SK-N-SH (cell line): ENCODE results near the gene CUX1. TPM values are rescaled to one million over a fixed set of nuclear protein-coding genes. Genes with fewer than 3 reads are reported as not detected.

Experiments used
- CTCF ChIA-PET: fragments of 300-600, 350-600 bp; formaldehyde crosslinking; extraction: SDS; loops from one replicate; lab custom pipeline; 2021; lab: Yijun Ruan, JAX
- POLR2A ChIA-PET: fragments of 350-600 bp; sonication (Branson Sonifier 250); formaldehyde crosslinking; extraction: SDS; loops from one replicate; lab custom pipeline; 2020; ENCODE audit warnings: antibody characterized with exemption, inconsistent platforms; lab: Yijun Ruan, JAX
- DNase-seq: peaks from one replicate; pipeline ENCODE4 v3.0.0; 2012
- H2AFZ ChIP-seq: fragments of 200-600 bp; sonication (generic); 2 replicates; pipeline ENCODE4 v1.8.1; 2016; ENCODE audit warnings: antibody characterized with exemption, mild to moderate bottlenecking, low read depth
- H3F3A ChIP-seq: fragments of 200-600 bp; sonication (generic); replicated peaks from 2 replicates; pipeline ENCODE3; 2016; ENCODE audit warnings: antibody characterized with exemption, mild to moderate bottlenecking; ENCODE audit not compliant: insufficient read depth
- H3K27ac ChIP-seq, 2 experiments: fragments of 200-500 bp in 1 of 2; fragments of 200-600 bp in 1 of 2; sonication (Bioruptor generic) in 1 of 2; sonication (generic), shearing (Covaris generic) in 1 of 2; 2 replicates each; pipeline versions ENCODE4 v1.5.1 to v1.6.1; 2014 to 2016; ENCODE audit warnings: low read depth in 2 of 2, inconsistent platforms in 1 of 2, low read length in 1 of 2, mild to moderate bottlenecking in 1 of 2, mixed read lengths in 1 of 2
- H3K27me3 ChIP-seq: fragments of 200-600 bp; sonication (generic), shearing (Covaris generic); 2 replicates; pipeline ENCODE4 v1.6.1; 2016; ENCODE audit warnings: mixed run types; ENCODE audit not compliant: insufficient read depth
- H3K36me3 ChIP-seq, 2 experiments: fragments of 200-500 bp in 1 of 2; fragments of 200-600 bp in 1 of 2; sonication (Bioruptor generic) in 1 of 2; sonication (generic) in 1 of 2; replicated peaks in 1 of 2; 2 replicates each; pipeline versions ENCODE3 to v1.5.1; 2014 to 2016; ENCODE audit warnings: low read length in 1 of 2, mild to moderate bottlenecking in 1 of 2; ENCODE audit not compliant: insufficient read depth in 2 of 2, control insufficient read depth in 1 of 2
- H3K4me1 ChIP-seq, 2 experiments: fragments of 200-500 bp in 1 of 2; fragments of 200-600 bp in 1 of 2; sonication (Bioruptor generic) in 1 of 2; sonication (generic), shearing (Covaris generic) in 1 of 2; 2 replicates each; pipeline versions ENCODE4 v1.5.1 to v1.6.1; 2014 to 2016; ENCODE audit warnings: low read depth in 1 of 2, low read length in 1 of 2, mixed run types in 1 of 2; ENCODE audit not compliant: insufficient read depth in 2 of 2, control insufficient read depth in 1 of 2
- H3K4me2 ChIP-seq: fragments of 200-600 bp; sonication (generic), shearing (Covaris generic); 2 replicates; pipeline ENCODE4 v1.6.1; 2017; ENCODE audit warnings: mixed run types
- H3K4me3 ChIP-seq, 2 experiments: fragments of 200-500 bp in 1 of 2; fragments of 200-600 bp in 1 of 2; sonication (Bioruptor generic) in 1 of 2; sonication (generic), shearing (Covaris generic) in 1 of 2; 2 replicates each; pipeline versions ENCODE4 v1.5.1 to v1.8.1; 2014 to 2016; ENCODE audit warnings: low read depth in 2 of 2, inconsistent platforms in 1 of 2, low read length in 1 of 2, mild to moderate bottlenecking in 1 of 2, mixed read lengths in 1 of 2, moderate library complexity in 1 of 2
- H3K79me2 ChIP-seq: fragments of 200-600 bp; sonication (generic); 2 replicates; pipeline ENCODE4 v1.8.1; 2017; ENCODE audit warnings: mild to moderate bottlenecking; ENCODE audit not compliant: insufficient read depth
- H3K9ac ChIP-seq: fragments of 200-600 bp; sonication (generic); 2 replicates; pipeline ENCODE4 v1.6.1; 2017; ENCODE audit warnings: mixed run types
- H3K9me2 ChIP-seq: fragments of 200-600 bp; sonication (generic); 2 replicates; pipeline ENCODE4 v1.6.1; 2017; ENCODE audit warnings: mixed run types
- H3K9me3 ChIP-seq: fragments of 200-600 bp; sonication (generic); 2 replicates; pipeline ENCODE4 v1.6.1; 2017; ENCODE audit warnings: mixed run types, mild to moderate bottlenecking, moderate library complexity
- H4K20me1 ChIP-seq: fragments of 200-600 bp; sonication (generic); 2 replicates; pipeline ENCODE4 v1.6.1; 2017; ENCODE audit warnings: mild to moderate bottlenecking, mixed run types; ENCODE audit not compliant: insufficient read depth
- CHD2 ChIP-seq: fragments of 150-350 bp; IDR thresholded peaks from 2 replicates; pipeline ENCODE4 v1.6.1; 2018; ENCODE audit warnings: low read length; ENCODE audit not compliant: partially characterized antibody
- CTCF ChIP-seq: fragments of 200-600 bp; sonication (generic); IDR thresholded peaks from 2 replicates; pipeline ENCODE4 v1.6.1; 2017; ENCODE audit warnings: antibody characterized with exemption, mild to moderate bottlenecking, moderate library complexity
- ELF1 ChIP-seq: IDR thresholded peaks from 2 replicates; pipeline ENCODE4 v1.4.0; 2012
- FOSL2 ChIP-seq: IDR thresholded peaks from 2 replicates; pipeline ENCODE4 v1.4.0; 2012; ENCODE audit warnings: low read depth, mild to moderate bottlenecking, moderate library complexity, borderline replicate concordance
- FOXM1 ChIP-seq: IDR thresholded peaks from 2 replicates; pipeline ENCODE4 v1.4.0; 2012; ENCODE audit warnings: low read depth, mild to moderate bottlenecking
- GABPA ChIP-seq: IDR thresholded peaks from 2 replicates; pipeline ENCODE4 v1.4.0; 2012; ENCODE audit warnings: low read depth, mild to moderate bottlenecking
- GATA2 ChIP-seq: sonication (generic); formaldehyde crosslinking; IDR thresholded peaks from 2 replicates; pipeline ENCODE4 v1.5.0; 2020; ENCODE audit warnings: mild to moderate bottlenecking, missing genetic modification reagents
- JUND ChIP-seq: IDR thresholded peaks from 2 replicates; pipeline ENCODE4 v1.4.0; 2012
- MEF2A ChIP-seq: IDR thresholded peaks from 2 replicates; pipeline ENCODE4 v1.4.0; 2012; ENCODE audit warnings: low read depth, borderline replicate concordance
- NFIC ChIP-seq: IDR thresholded peaks from 2 replicates; pipeline ENCODE4 v1.4.0; 2012; ENCODE audit warnings: borderline replicate concordance
- POLR2AphosphoS5 ChIP-seq: IDR thresholded peaks from 2 replicates; pipeline ENCODE4 v1.6.1; 2012; ENCODE audit warnings: low read depth, low read length
- RCOR1 ChIP-seq: fragments of 150-350 bp; IDR thresholded peaks from 2 replicates; pipeline ENCODE4 v1.6.1; 2017; ENCODE audit warnings: antibody characterized with exemption, low read length
- RFX5 ChIP-seq: IDR thresholded peaks from 2 replicates; pipeline ENCODE4 v1.6.1; 2012; ENCODE audit warnings: mild to moderate bottlenecking, improper control_type of control experiment, low read length
- RXRA ChIP-seq: IDR thresholded peaks from 2 replicates; pipeline ENCODE4 v1.4.0; 2012; ENCODE audit warnings: low read depth, mild to moderate bottlenecking, borderline replicate concordance
- SIN3A ChIP-seq: IDR thresholded peaks from 2 replicates; pipeline ENCODE4 v1.6.1; 2012; ENCODE audit warnings: low read depth, mild to moderate bottlenecking, low read length, moderate library complexity, borderline replicate concordance
- TAF1 ChIP-seq: IDR thresholded peaks from 2 replicates; pipeline ENCODE4 v1.6.1; 2012; ENCODE audit warnings: low read depth, mild to moderate bottlenecking, low read length, moderate library complexity, borderline replicate concordance
- TEAD4 ChIP-seq: IDR thresholded peaks from 2 replicates; pipeline ENCODE4 v1.4.0; 2012; ENCODE audit warnings: mild to moderate bottlenecking, borderline replicate concordance; ENCODE audit not compliant: insufficient read depth
- WGBS: methylation state at CpG from one replicate; pipeline ENCODE4 v1.1.6; 2017; ENCODE audit warnings: low lambda C conversion rate; 5-methylcytosine and 5-hydroxymethylcytosine counted together
- polyA plus RNA-seq, 3 experiments: library from polyadenylated mRNA; depleted of rRNA; stranded (reverse); fragments of >200 nt; gene quantifications; 2 replicates each; pipeline ENCODE4 v1.2.3, GENCODE V29; 2012
- TF ChIP-seq, protein P1 (sequence below): IDR thresholded peaks from 2 replicates; pipeline ENCODE4 v1.4.0; 2012; ENCODE audit warnings: low read depth
- TF ChIP-seq, protein P2 (sequence below): fragments of 150-350 bp; IDR thresholded peaks from 2 replicates; pipeline ENCODE4 v1.6.1; 2017; ENCODE audit warnings: antibody characterized with exemption, low read length, low read depth, borderline replicate concordance

CUX1 gene
- polyA plus RNA-seq, 1 of the 3 experiments (the other 2 are of a cell fraction), result 68.6 TPM

DNA sequence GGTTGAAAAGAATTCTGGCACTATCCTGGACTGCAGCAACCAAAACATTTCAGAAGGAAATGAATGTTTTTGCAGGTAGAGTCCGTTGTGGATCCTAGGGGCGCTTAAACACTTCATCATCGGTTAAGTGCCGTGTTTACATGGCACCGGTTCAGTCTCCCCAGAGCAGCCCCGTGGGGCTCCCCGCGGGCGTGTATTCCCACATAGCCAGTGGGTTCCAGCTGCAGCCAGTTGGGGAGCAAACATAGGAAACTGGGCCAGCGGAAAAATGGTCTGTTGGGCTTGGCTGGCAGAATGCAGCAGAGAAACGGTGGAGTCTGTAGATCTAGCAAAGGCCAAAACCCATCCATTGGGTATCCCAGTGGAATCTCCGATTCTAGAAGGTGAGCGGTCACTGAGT is 356.2 kb downstream of the CUX1 start:
- Histone ChIP-seq H3K79me2 (no peaks in the 10 kb centered on the region), H3K9ac (no peak overlapping the region), H3K9me2 (no peaks in the 10 kb centered on the region), H3K4me1 (peaks cover 0 to 3% of the 10 kb centered on the region in 2 experiments; a peak in 1 of 4 replicates), H3F3A (no peaks in the 10 kb centered on the region), H3K36me3 (peaks cover 5 to 27% of the 10 kb centered on the region in 2 experiments), H3K4me3 (no peak overlapping the region), H3K27ac (no peak overlapping the region), H2AFZ (no peak overlapping the region), H3K9me3 (no peaks in the 10 kb centered on the region), H3K27me3 (no peaks in the 10 kb centered on the region), H4K20me1 (no peaks in the 10 kb centered on the region), H3K4me2 (no peak overlapping the region)
- TF ChIP-seq TEAD4 (no peak), ELF1 (no peak), SIN3A (no peak), POLR2AphosphoS5 (no peak), RXRA (no peak), GABPA (no peak), FOXM1 (no peak), RCOR1 (no peak), CTCF (no peak), JUND (no peak), TAF1 (no peak), FOSL2 (no peak), CHD2 (no peak), MEF2A (no peak), RFX5 (no peak), GATA2 (CRISPR knock-in tag) (no peak)
- WGBS, result 97% methylated on average over 13 of the region's 13 CpGs
- ChIA-PET CTCF (no interaction called here), POLR2A (no interaction called here)
- DNase-seq, result no peak

- H3K79me2 ChIP-seq, result no peaks in the 10 kb centered on the region
- no peak overlapping the region for H2AFZ ChIP-seq
- H3K27ac ChIP-seq, result no peak overlapping the region
- ChIA-PET CTCF (interaction anchor here (0.7 to 1.5 kb wide), 2 partner anchors 60 to 749 kb away, joined by 3 read pairs; no protein-coding TSS in a partner anchor), POLR2A (no interaction called here)
- H3K4me3 ChIP-seq, result no peak overlapping the region
- H3K9me2 ChIP-seq, result no peaks in the 10 kb centered on the region
- H3K9me3 ChIP-seq, result no peaks in the 10 kb centered on the region
- no peaks in the 10 kb centered on the region for H3K27me3 ChIP-seq
- H3K4me2 ChIP-seq, result no peak overlapping the region
- TF ChIP-seq, protein P1, sequence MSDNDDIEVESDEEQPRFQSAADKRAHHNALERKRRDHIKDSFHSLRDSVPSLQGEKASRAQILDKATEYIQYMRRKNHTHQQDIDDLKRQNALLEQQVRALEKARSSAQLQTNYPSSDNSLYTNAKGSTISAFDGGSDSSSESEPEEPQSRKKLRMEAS, result no peak
- TF ChIP-seq NFIC (no peak), CTCF (no peak), FOXM1 (no peak)
- TF ChIP-seq, protein P2, sequence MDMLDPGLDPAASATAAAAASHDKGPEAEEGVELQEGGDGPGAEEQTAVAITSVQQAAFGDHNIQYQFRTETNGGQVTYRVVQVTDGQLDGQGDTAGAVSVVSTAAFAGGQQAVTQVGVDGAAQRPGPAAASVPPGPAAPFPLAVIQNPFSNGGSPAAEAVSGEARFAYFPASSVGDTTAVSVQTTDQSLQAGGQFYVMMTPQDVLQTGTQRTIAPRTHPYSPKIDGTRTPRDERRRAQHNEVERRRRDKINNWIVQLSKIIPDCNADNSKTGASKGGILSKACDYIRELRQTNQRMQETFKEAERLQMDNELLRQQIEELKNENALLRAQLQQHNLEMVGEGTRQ, result no peak
- no peak for DNase-seq
- H3K9ac ChIP-seq, result no peak overlapping the region
- WGBS, result 87% methylated on average over 24 of the region's 24 CpGs
- H3K36me3 ChIP-seq, result peaks cover 9 to 34% of the 10 kb centered on the region in 2 experiments
- peaks cover 0 to 3% of the 10 kb centered on the region in 2 experiments; a peak in 1 of 4 replicates for H3K4me1 ChIP-seq
- H3F3A ChIP-seq, result no peaks in the 10 kb centered on the region
- no peaks in the 10 kb centered on the region for H4K20me1 ChIP-seq
These were observed 358.2 kb downstream of the CUX1 start for GRCh38 chr7:102175423-102176170.
